Measurements from ENCODE around the gene C6orf120.

Gene C6orf120

GRCh38 chr6:169677096-169677495 is 24.8 kb upstream of the C6orf120 start:
- TF ChIP-seq CTCF (IDR thresholded peaks at IDR 0.05; ENCODE audit: low read depth, low read length, missing control alignments): no peak
- H3K4me3 ChIP-seq (ENCODE audit: low read depth, low read length): no peak overlapping the region
- no peak for DNase-seq (ENCODE audit: low read depth)

GRCh38 chr6:169678342-169678741 is 23.6 kb upstream of the C6orf120 start:
- H3K4me3 ChIP-seq (ENCODE audit: low read depth, low read length): no peak overlapping the region
- no peak for TF ChIP-seq CTCF (IDR thresholded peaks at IDR 0.05; ENCODE audit: low read depth, low read length, missing control alignments)
- no peak for DNase-seq (ENCODE audit: low read depth)

GRCh38 chr6:169684056-169684455 is 17.9 kb upstream of the C6orf120 start:
- DNase-seq (ENCODE audit: low read depth): no peak
- no peak for TF ChIP-seq CTCF (IDR thresholded peaks at IDR 0.05; ENCODE audit: low read depth, low read length, missing control alignments)
- no peak overlapping the region for H3K4me3 ChIP-seq (ENCODE audit: low read depth, low read length)

GRCh38 chr6:169685860-169686259 is 16.1 kb upstream of the C6orf120 start:
- no peak for TF ChIP-seq CTCF (IDR thresholded peaks at IDR 0.05; ENCODE audit: low read depth, low read length, missing control alignments)
- no peak overlapping the region for H3K4me3 ChIP-seq (ENCODE audit: low read depth, low read length)
- DNase-seq (ENCODE audit: low read depth): no peak

- no peak for DNase-seq (ENCODE audit: low read depth)
- no peak overlapping the region for H3K4me3 ChIP-seq (ENCODE audit: low read depth, low read length)
- no peak for TF ChIP-seq CTCF (IDR thresholded peaks at IDR 0.05; ENCODE audit: low read depth, low read length, missing control alignments)
Measured at GRCh38 chr6:169689287-169689686, 12.6 kb upstream of the C6orf120 start.

GRCh38 chr6:169691260-169691659 is 10.7 kb upstream of the C6orf120 start:
- no peak for TF ChIP-seq CTCF (IDR thresholded peaks at IDR 0.05; ENCODE audit: low read depth, low read length, missing control alignments)
- DNase-seq (ENCODE audit: low read depth): no peak
- no peak overlapping the region for H3K4me3 ChIP-seq (ENCODE audit: low read depth, low read length)

GRCh38 chr6:169692516-169692915 is 9.4 kb upstream of the C6orf120 start:
- no peak for TF ChIP-seq CTCF (IDR thresholded peaks at IDR 0.05; ENCODE audit: low read depth, low read length, missing control alignments)
- H3K4me3 ChIP-seq (ENCODE audit: low read depth, low read length): no peak overlapping the region
- no peak for DNase-seq (ENCODE audit: low read depth)
